Vagina (tissue), 2 donors: ENCODE data around the gene AIF1.
"Not testable (repeated sequence)": the region's sequence is repeated elsewhere in the genome, so short reads cannot be mapped to it uniquely, and the experiment has no call there.

ENCODE experiments used
- CTCF ChIP-seq, 3 experiments: fragments of 450-650 bp in 2 of 3; fragments of 200-600 bp in 1 of 3; sonication (generic) in 1 of 3; IDR thresholded peaks; one replicate each; pipeline ENCODE4 v1.5.1; 2017 to 2019; ENCODE audit warnings: antibody characterized with exemption in 3 of 3, mild to moderate bottlenecking in 2 of 3, moderate library complexity in 2 of 3
- POLR2A ChIP-seq, 2 donors: fragments of 450-650 bp; IDR thresholded peaks; one replicate each; pipeline ENCODE4 v1.6.1; 2017; ENCODE audit warnings: antibody characterized with exemption in 2 of 2, mild to moderate bottlenecking in 2 of 2, moderate library complexity in 2 of 2
- POLR2AphosphoS5 ChIP-seq, 2 donors: sonication (generic); formaldehyde crosslinking; IDR thresholded peaks; one replicate each; pipeline ENCODE4 v1.9.0; 2017; ENCODE audit warnings: antibody characterized with exemption in 2 of 2, mild to moderate bottlenecking in 2 of 2, low read depth in 1 of 2; ENCODE audit not compliant: insufficient read depth in 1 of 2

- TF ChIP-seq CTCF (IDR thresholded peaks at IDR 0.05); POLR2A (IDR thresholded peaks at IDR 0.05); POLR2AphosphoS5 (IDR thresholded peaks at IDR 0.05; ENCODE audit: insufficient read depth in 1 of 2, low read depth in 1 of 2): not testable (repeated sequence)
Measured at GRCh38 chr6:31590691-31591090, 24.3 kb upstream of the AIF1 start.
